Ishikawa (cell line): ENCODE results near the gene CLDN25.
A peak's percentile ranks its signal among the peaks of the same experiment; 100 is the strongest.

Experiments used
- CEBPB ChIP-seq: IDR thresholded peaks from 2 replicates; pipeline ENCODE4 v1.6.1; 2012
- CREB1 ChIP-seq: IDR thresholded peaks from 2 replicates; pipeline ENCODE4 v1.6.1; 2012; ENCODE audit warnings: low read depth
- EGR1 ChIP-seq: IDR thresholded peaks from 2 replicates; pipeline ENCODE4 v1.6.1; 2012
- EP300 ChIP-seq: IDR thresholded peaks from 2 replicates; pipeline ENCODE4 v1.6.1; 2012; ENCODE audit warnings: borderline replicate concordance
- FOXM1 ChIP-seq: IDR thresholded peaks from 2 replicates; pipeline ENCODE4 v1.6.1; 2012; ENCODE audit warnings: low read depth, borderline replicate concordance
- MAX ChIP-seq: IDR thresholded peaks from 2 replicates; pipeline ENCODE4 v1.6.1; 2012
- NFIC ChIP-seq: IDR thresholded peaks from 2 replicates; pipeline ENCODE4 v1.6.1; 2012
- RAD21 ChIP-seq: IDR thresholded peaks from 2 replicates; pipeline ENCODE4 v1.6.1; 2012; ENCODE audit warnings: low read depth
- REST ChIP-seq: IDR thresholded peaks from 2 replicates; pipeline ENCODE4 v1.6.1; 2012; ENCODE audit warnings: low read depth, mild to moderate bottlenecking
- TAF1 ChIP-seq: IDR thresholded peaks from 2 replicates; pipeline ENCODE4 v1.6.1; 2012; ENCODE audit warnings: low read depth, mild to moderate bottlenecking
- TCF12 ChIP-seq: IDR thresholded peaks from 2 replicates; pipeline ENCODE4 v1.6.1; 2012; ENCODE audit warnings: low read depth
- TEAD4 ChIP-seq: IDR thresholded peaks from 2 replicates; pipeline ENCODE4 v1.6.1; 2012
- USF1 ChIP-seq: IDR thresholded peaks from 2 replicates; pipeline ENCODE4 v1.6.1; 2012
- YY1 ChIP-seq: IDR thresholded peaks from 2 replicates; pipeline ENCODE4 v1.6.1; 2012; ENCODE audit warnings: low read depth
- ZBTB7A ChIP-seq: IDR thresholded peaks from 2 replicates; pipeline ENCODE4 v1.6.1; 2012; ENCODE audit warnings: low read depth

Gene CLDN25

GRCh38 chr11:113760241-113760640 is 19.4 kb upstream of the CLDN25 start:
- TF ChIP-seq TEAD4 (no peak), NFIC (no peak), CEBPB (no peak), USF1 (no peak), CREB1 (no peak), ZBTB7A (no peak), TAF1 (no peak), YY1 (no peak), EGR1 (no peak), TCF12 (no peak), REST (no peak), RAD21 (no peak), FOXM1 (no peak), MAX (no peak), EP300 (no peak)

- TF ChIP-seq FOXM1 (no peak), REST (no peak), NFIC (no peak), MAX (no peak)
Observed at GRCh38 chr11:113764527-113765219, 14.9 kb upstream of the CLDN25 start.

- TF ChIP-seq TCF12 (no peak), RAD21 (no peak), REST (no peak), EGR1 (no peak), EP300 (no peak), MAX (no peak), CEBPB (no peak), YY1 (no peak), USF1 (no peak), TEAD4 (no peak), CREB1 (no peak), NFIC (no peak)
Observed at GRCh38 chr11:113771964-113772363, 7.6 kb upstream of the CLDN25 start.

GRCh38 chr11:113773092-113773415 is 6.5 kb upstream of the CLDN25 start:
- TF ChIP-seq EGR1 (no peak), FOXM1 (no peak), TEAD4 (no peak)

GRCh38 chr11:113773416-113774173 is 6.0 kb upstream of the CLDN25 start, which contains the start of gene ZW10:
Gene ZW10 (minus strand): TSS chr11:113773692. CDS start chr11:113773666, 26 bp downstream.
- TF ChIP-seq CREB1 (peak; percentile 26; the same call in 1 of the 2 replicates), TEAD4 (no peak), MAX (peak; percentile 70; the same call in 1 of the 2 replicates), EGR1 (no peak), TAF1 (peak; percentile 78), RAD21 (peak; percentile 39), CEBPB (0 out of 2 replicates have a peak, but pooled peaks have one; percentile 5), FOXM1 (peak; percentile 56; the same call in 1 of the 2 replicates), USF1 (no peak), TCF12 (0 out of 2 replicates have a peak, but pooled peaks have one; percentile 48), EP300 (peak; percentile 31; the same call in 1 of the 2 replicates), YY1 (peak; percentile 64; the same call in 1 of the 2 replicates), ZBTB7A (no peak), REST (no peak), NFIC (peak; percentile 38)
